NCI-H1436 treated with DMSO at 0.1 percent for 48 hours (cell line): ENCODE data around the gene RPL7A.
"Not testable (repeated sequence)": the region's sequence is repeated elsewhere in the genome, so short reads cannot be mapped to it uniquely, and the experiment has no call there.

Experiments used
- DNase-seq: peaks from one replicate; lab custom pipeline; 2025; lab: John Stamatoyannopoulos, UW

The RPL7A gene

DNA sequence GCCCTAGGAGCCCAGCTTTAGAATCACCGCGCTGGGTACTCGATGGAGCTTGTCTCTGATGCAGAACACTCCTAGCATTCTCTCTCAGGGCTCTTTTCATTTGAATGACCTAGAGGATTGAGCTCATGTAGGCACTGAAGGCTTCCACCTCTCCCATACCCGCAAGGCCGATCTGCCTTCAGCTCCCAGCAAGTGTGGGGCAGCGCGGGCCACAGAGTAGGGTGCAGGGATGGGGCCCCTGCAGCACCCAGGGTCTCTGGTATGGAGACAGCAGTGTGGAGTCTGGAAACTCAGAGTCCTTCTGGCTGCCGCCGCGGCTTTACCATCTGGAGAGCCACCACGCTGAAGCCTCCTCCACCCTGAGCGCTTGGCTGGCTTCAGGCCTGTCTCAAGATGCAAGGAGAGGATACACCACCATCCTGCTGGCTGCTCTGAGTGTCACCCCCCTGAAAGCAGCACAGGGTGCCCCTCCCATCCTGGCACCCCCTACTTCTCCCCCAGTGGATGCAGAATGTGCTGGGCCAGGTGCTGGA, 41.1 kb downstream of the RPL7A start:
- DNase-seq = no peak

DNA sequence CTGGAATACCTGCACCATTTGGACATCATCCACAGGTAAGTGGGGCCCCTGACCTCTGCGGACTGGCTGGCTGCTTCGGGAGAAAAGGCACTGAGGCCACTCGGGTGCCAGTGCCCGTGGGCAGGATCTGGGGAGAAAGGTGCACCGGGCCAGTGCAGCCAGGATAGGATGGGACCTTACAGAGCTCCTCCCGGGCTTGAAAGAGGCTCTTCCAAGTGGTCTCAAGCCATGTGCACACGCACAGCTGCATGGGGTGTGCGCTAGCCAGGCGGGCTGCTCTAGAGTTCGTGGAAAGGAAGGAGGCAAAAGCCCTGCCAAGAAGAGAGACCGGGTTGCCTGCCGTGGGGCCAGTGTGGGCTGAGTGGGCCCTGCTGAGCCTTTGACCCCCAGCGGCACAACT, 41.5 kb downstream of the RPL7A start:
- no peak for DNase-seq

DNA sequence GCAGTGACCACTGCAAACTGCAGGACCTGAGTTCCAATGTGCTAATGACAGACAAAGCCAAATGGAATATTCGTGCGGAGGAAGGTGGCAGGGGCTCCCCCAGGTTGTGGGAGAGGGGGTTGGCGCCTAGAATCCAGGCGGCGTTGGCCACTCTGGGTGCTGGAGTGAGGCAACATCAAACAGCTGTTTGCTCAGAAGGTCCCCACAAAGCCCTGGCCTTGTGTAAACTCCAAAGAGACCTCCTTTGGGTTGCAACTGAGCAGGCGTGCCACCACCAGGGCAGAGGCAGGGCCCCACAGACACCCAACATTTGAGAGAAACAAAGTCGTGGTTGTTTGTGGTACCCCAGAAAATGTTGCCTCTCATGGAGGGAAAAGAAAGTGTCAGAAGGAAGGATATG, 42.7 kb downstream of the RPL7A start:
- no peak for DNase-seq

DNA sequence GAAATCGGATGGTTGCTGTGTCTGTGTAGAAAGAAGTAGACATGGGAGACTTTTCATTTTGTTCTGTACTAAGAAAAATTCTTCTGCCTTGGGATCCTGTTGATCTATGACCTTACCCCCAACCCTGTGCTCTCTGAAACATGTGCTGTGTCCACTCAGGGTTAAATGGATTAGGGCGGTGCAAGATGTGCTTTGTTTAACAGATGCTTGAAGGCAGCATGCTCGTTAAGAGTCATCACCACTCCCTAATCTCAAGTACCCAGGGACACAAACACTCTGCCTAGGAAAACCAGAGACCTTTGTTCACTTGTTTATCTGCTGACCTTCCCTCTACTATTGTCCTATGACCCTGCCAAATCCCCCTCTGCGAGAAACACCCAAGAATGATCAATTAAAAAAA, 43.4 kb downstream of the RPL7A start:
- not testable (repeated sequence) for DNase-seq

DNA sequence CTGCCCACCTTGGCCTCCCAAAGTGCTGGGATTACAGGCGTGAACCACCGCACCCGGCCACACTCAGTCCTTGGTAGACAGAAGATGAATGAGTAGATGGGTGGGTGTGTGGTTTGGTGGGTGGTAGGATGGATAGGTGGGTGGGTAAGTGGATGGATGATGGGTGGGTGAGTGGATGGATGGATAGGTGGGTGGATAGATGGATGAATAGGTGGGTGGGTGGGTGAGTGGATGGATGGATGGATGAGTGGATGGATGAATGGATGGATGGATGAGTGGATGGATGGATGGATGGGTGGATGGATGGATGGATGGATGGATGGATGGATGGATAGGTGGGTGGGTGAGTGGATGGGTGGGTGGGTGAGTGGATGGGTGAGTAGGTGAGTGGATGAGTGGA, 44.3 kb downstream of the RPL7A start:
- not testable (repeated sequence) for DNase-seq

DNA sequence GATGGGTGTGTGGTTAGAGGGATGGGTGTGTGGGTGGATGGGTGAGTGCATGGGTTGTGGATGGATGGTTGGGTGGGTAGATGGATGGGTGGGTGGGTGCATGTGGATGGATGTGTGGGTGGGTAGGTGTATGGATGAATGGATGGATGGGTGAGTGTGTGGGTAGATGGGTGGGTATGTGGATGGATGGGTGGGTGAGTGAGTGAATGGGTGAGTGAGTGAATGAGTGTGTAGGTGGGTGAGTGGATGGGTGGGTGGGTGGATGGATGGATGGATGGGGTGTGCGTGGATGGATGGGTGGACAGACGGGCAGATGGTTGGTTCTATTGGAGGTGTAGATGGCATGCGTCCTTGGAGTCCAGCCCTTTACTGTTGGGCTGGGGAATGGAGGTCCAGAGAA, 45.4 kb downstream of the RPL7A start:
- no peak for DNase-seq

DNA sequence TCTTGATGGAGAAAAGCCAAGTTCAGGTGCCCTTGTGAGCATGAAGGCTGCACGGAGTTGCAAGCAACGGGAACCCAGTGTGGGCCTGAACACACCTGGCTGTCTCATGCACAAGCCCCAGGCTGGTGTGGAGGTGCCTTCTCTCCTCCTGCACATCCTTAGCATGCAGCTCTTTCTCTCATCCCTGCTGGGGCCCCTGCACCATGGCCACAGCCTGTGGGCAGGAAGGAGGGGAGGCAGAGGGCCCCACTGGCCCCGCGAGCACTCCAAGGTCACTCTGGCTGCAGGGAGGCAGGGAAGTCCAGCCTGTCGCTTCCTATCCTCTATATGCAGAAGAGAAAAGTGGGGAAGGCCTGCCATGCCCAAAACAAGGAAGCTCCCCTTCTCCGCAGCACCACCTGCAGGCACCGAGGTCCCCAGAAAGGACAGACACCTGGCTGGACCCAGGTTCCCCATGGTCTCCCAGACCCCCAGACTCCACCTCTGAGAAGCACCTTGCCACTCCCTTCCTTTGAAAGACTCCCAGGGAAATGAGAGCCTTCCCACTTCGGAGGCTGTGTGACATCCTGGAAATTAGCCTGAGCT, 46.8 kb downstream of the RPL7A start:
- no peak for DNase-seq

DNA sequence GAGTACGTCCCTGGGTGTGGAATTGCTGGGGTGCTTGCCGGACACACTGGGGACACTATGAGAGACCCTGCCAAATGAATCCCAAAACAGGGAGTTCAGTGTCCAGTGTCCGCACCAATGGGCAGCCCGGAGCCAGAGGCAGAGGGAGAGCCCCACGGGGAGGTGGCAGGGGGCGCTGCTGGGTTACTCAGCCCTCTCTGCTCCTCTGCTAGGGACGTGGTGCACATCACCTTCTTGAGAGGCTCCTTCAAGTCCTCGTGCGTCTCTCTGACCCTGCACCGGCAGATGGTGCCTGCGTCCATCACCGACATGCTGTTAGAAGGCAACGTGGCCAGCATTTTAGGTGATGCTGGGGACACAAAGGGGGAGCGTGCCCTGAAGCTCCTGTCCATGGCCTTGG, 48.9 kb downstream of the RPL7A start:
- no peak for DNase-seq

DNA sequence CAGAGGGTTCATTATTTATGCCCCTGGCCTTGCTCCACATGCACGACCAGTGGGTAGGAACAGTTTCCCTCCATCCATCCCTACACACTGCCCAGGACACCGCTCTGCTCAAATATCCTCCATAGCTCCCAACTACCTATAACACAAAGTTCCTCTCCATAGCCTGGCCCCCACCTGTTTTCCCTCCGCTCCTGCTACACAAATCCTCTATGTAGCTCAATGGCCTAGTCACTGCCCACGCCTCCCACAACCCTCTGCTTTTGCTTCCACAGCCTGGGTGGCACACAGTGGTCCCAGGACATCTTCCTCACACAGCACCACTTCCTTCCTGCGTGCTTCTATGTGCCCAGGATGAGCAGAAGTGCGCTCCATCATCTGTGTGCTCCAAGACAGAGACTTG, 49.4 kb downstream of the RPL7A start:
- DNase-seq = no peak

DNA sequence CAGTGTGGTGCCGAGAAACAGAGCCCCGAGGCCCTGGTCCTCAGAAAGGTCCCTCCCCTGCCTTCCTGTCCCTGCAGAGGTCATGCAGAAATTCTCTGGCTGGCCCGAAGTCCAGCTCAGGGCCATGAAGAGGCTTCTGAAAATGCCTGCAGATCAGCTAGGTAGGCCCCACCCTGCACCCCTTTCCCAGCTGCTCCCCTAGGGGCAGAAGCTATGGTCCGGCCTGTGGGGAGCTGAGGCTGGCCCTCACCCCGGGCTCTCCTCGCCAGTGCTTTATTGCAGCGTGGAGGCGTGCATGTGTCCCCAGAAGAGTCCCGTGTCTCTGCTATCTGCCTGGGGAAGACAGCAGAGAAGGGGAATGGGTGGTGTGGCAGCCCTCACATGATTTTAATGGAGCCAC, 49.9 kb downstream of the RPL7A start:
- no peak for DNase-seq

DNA sequence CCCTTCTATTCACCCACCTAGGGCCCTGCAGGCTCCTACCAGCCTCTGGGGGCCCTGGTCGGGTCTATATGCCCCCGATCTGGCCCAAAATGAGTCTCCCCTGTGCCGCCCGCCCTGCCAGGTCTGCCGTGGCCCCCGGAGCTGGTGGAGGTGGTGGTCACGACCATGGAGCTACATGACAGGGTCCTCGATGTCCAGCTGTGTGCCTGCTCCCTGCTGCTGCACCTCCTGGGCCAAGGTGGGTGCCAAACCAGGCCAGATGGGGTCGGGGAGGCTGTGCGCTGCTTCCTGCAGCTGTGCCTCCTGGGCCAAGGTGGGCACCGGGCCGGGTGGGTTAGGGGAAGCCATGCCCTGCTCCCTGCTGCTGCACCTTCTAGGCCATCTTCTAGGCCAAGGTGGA, 52.3 kb downstream of the RPL7A start:
- DNase-seq = no peak
